Measurements from ENCODE around the gene CMTM6.

The CMTM6 gene

GRCh38 chr3:32454731-32455608 is 47.7 kb downstream of the CMTM6 start:
- no peaks in the 10 kb centered on the region for H3K9me3 ChIP-seq (ENCODE audit: low read depth, low read length)
- H3K9ac ChIP-seq (ENCODE audit: insufficient read length) = no peak overlapping the region
- no peak overlapping the region for H3K27ac ChIP-seq
- TF ChIP-seq POLR2AphosphoS5 (IDR thresholded peaks at IDR 0.05; ENCODE audit: borderline replicate concordance, low read depth, low read length) (no peak), FOXP2 (optimal IDR thresholded peaks at IDR 0.05; ENCODE audit: control extremely low read depth, extremely low read length, insufficient read depth) (no peak), EZH2 (IDR thresholded peaks at IDR 0.05) (no peak)
- H3K4me3 ChIP-seq = no peak overlapping the region
- H3K36me3 ChIP-seq (ENCODE audit: insufficient read depth, low read length) = no peaks in the 10 kb centered on the region
- no peak for DNase-seq (ENCODE audit: low read depth, low spot score)

- Histone ChIP-seq H3K9ac (ENCODE audit: insufficient read length) (no peak overlapping the region), H3K9me3 (ENCODE audit: low read depth, low read length) (no peaks in the 10 kb centered on the region), H3K27ac (no peak overlapping the region), H3K36me3 (ENCODE audit: insufficient read depth, low read length) (no peaks in the 10 kb centered on the region), H3K4me3 (no peak overlapping the region)
- TF ChIP-seq FOXP2 (optimal IDR thresholded peaks at IDR 0.05; ENCODE audit: control extremely low read depth, extremely low read length, insufficient read depth) = no peak
- no peak for TF ChIP-seq POLR2AphosphoS5 (IDR thresholded peaks at IDR 0.05; ENCODE audit: borderline replicate concordance, low read depth, low read length)
- TF ChIP-seq EZH2 (IDR thresholded peaks at IDR 0.05) = no peak
- no peak for DNase-seq (ENCODE audit: low read depth, low spot score)
These were observed 48.5 kb downstream of the CMTM6 start for GRCh38 chr3:32454111-32454510.

- TF ChIP-seq POLR2AphosphoS5 (IDR thresholded peaks at IDR 0.05; ENCODE audit: borderline replicate concordance, low read depth, low read length) = no peak
- TF ChIP-seq EZH2 (IDR thresholded peaks at IDR 0.05) = no peak
- Histone ChIP-seq H3K27ac (no peak overlapping the region), H3K4me3 (no peak overlapping the region), H3K36me3 (ENCODE audit: insufficient read depth, low read length) (no peaks in the 10 kb centered on the region), H3K9me3 (ENCODE audit: low read depth, low read length) (no peaks in the 10 kb centered on the region), H3K9ac (ENCODE audit: insufficient read length) (no peak overlapping the region)
- DNase-seq (ENCODE audit: low read depth, low spot score) = no peak
These were observed 49.3 kb downstream of the CMTM6 start for GRCh38 chr3:32453346-32453745.

- DNase-seq (ENCODE audit: low read depth, low spot score) = no peak
- TF ChIP-seq FOXP2 (optimal IDR thresholded peaks at IDR 0.05; ENCODE audit: control extremely low read depth, extremely low read length, insufficient read depth) = no peak
- no peak for TF ChIP-seq EZH2 (IDR thresholded peaks at IDR 0.05)
- TF ChIP-seq POLR2AphosphoS5 (IDR thresholded peaks at IDR 0.05; ENCODE audit: borderline replicate concordance, low read depth, low read length) = no peak
- Histone ChIP-seq H3K4me3 (no peak overlapping the region), H3K9ac (ENCODE audit: insufficient read length) (no peak overlapping the region), H3K9me3 (ENCODE audit: low read depth, low read length) (no peaks in the 10 kb centered on the region), H3K27ac (no peak overlapping the region), H3K36me3 (ENCODE audit: insufficient read depth, low read length) (no peaks in the 10 kb centered on the region)
These were observed 50.6 kb downstream of the CMTM6 start for GRCh38 chr3:32452009-32452408.

- H3K36me3 ChIP-seq (ENCODE audit: insufficient read depth, low read length) = no peaks in the 10 kb centered on the region
- no peak overlapping the region for H3K4me3 ChIP-seq
- TF ChIP-seq EZH2 (IDR thresholded peaks at IDR 0.05) (no peak), POLR2AphosphoS5 (IDR thresholded peaks at IDR 0.05; ENCODE audit: borderline replicate concordance, low read depth, low read length) (no peak), FOXP2 (optimal IDR thresholded peaks at IDR 0.05; ENCODE audit: control extremely low read depth, extremely low read length, insufficient read depth) (no peak)
- no peaks in the 10 kb centered on the region for H3K9me3 ChIP-seq (ENCODE audit: low read depth, low read length)
- no peak overlapping the region for H3K27ac ChIP-seq
- no peak for DNase-seq (ENCODE audit: low read depth, low spot score)
- no peak overlapping the region for H3K9ac ChIP-seq (ENCODE audit: insufficient read length)
These were observed 51.5 kb downstream of the CMTM6 start for GRCh38 chr3:32450992-32451659.

- Histone ChIP-seq H3K27ac (no peak overlapping the region), H3K9me3 (ENCODE audit: low read depth, low read length) (no peaks in the 10 kb centered on the region), H3K36me3 (ENCODE audit: insufficient read depth, low read length) (no peaks in the 10 kb centered on the region), H3K9ac (ENCODE audit: insufficient read length) (no peak overlapping the region), H3K4me3 (no peak overlapping the region)
- no peak for DNase-seq (ENCODE audit: low read depth, low spot score)
- TF ChIP-seq FOXP2 (optimal IDR thresholded peaks at IDR 0.05; ENCODE audit: control extremely low read depth, extremely low read length, insufficient read depth) = no peak
- TF ChIP-seq EZH2 (IDR thresholded peaks at IDR 0.05) = no peak
These were observed 52.2 kb downstream of the CMTM6 start for GRCh38 chr3:32450426-32450825.

- no peaks in the 10 kb centered on the region for H3K36me3 ChIP-seq (ENCODE audit: insufficient read depth, low read length)
- TF ChIP-seq EZH2 (IDR thresholded peaks at IDR 0.05) = no peak
- no peak for TF ChIP-seq POLR2AphosphoS5 (IDR thresholded peaks at IDR 0.05; ENCODE audit: borderline replicate concordance, low read depth, low read length)
- no peak for TF ChIP-seq FOXP2 (optimal IDR thresholded peaks at IDR 0.05; ENCODE audit: control extremely low read depth, extremely low read length, insufficient read depth)
- H3K27ac ChIP-seq = no peak overlapping the region
- H3K9me3 ChIP-seq (ENCODE audit: low read depth, low read length) = no peaks in the 10 kb centered on the region
- H3K4me3 ChIP-seq = no peak overlapping the region
- H3K9ac ChIP-seq (ENCODE audit: insufficient read length) = no peak overlapping the region
- no peak for DNase-seq (ENCODE audit: low read depth, low spot score)
These were observed 53.0 kb downstream of the CMTM6 start for GRCh38 chr3:32449691-32450090.

GRCh38 chr3:32448686-32449474 is 53.8 kb downstream of the CMTM6 start:
- Histone ChIP-seq H3K4me3 (no peak overlapping the region), H3K9me3 (ENCODE audit: low read depth, low read length) (no peaks in the 10 kb centered on the region), H3K9ac (ENCODE audit: insufficient read length) (no peak overlapping the region), H3K36me3 (ENCODE audit: insufficient read depth, low read length) (no peaks in the 10 kb centered on the region), H3K27ac (no peak overlapping the region)
- DNase-seq (ENCODE audit: low read depth, low spot score) = no peak
- TF ChIP-seq POLR2AphosphoS5 (IDR thresholded peaks at IDR 0.05; ENCODE audit: borderline replicate concordance, low read depth, low read length) = no peak
- TF ChIP-seq EZH2 (IDR thresholded peaks at IDR 0.05) = no peak
- no peak for TF ChIP-seq FOXP2 (optimal IDR thresholded peaks at IDR 0.05; ENCODE audit: control extremely low read depth, extremely low read length, insufficient read depth)

Data from SK-N-MC (cell line).